Heart right ventricle (tissue), 16 donors: ENCODE data around the gene RCOR3. TPM values are rescaled to one million over a fixed set of nuclear protein-coding genes. Genes with fewer than 3 reads are reported as not detected.

ENCODE experiments used
- ATAC-seq, 8 donors: fragments of 200-7000 bp; cut with Tn5 transposase; one replicate each; pipeline ENCODE4 v1.9.1; 2020; ENCODE audit warnings: mild to moderate bottlenecking in 8 of 8, moderate library complexity in 8 of 8, moderate number of reproducible peaks in 1 of 8
- DNase-seq, 2 donors: peaks; one replicate each; pipeline ENCODE4 v3.0.0-alpha.2; 2020
- H3K27ac ChIP-seq, 10 donors: fragments of 200-600 bp; sonication (generic) in 2 of 10; one replicate each; pipeline versions ENCODE4 v1.5.0 to v1.8.0; 2020 to 2022; ENCODE audit warnings: mild to moderate bottlenecking in 3 of 10
- H3K27me3 ChIP-seq, 7 donors: fragments of 200-600 bp; one replicate each; pipeline ENCODE4 v1.8.0; 2021 to 2022; ENCODE audit warnings: mild to moderate bottlenecking in 2 of 7
- H3K36me3 ChIP-seq, 9 donors: fragments of 200-600 bp; sonication (generic) in 1 of 9; one replicate each; pipeline versions ENCODE4 v1.5.0 to v1.8.0; 2020 to 2022; ENCODE audit warnings: mild to moderate bottlenecking in 2 of 9
- H3K4me1 ChIP-seq, 9 donors: fragments of 200-600 bp; sonication (generic) in 1 of 9; one replicate each; pipeline versions ENCODE4 v1.5.0 to v1.8.0; 2020 to 2022; ENCODE audit warnings: mild to moderate bottlenecking in 4 of 9
- H3K4me3 ChIP-seq, 10 donors: fragments of 200-600 bp; sonication (generic) in 2 of 10; one replicate each; pipeline versions ENCODE4 v1.5.0 to v1.8.0; 2020 to 2022; ENCODE audit warnings: mild to moderate bottlenecking in 7 of 10, moderate library complexity in 2 of 10
- H3K9me3 ChIP-seq, 11 donors: fragments of 200-600 bp in 10 of 11; sonication (generic) in 2 of 11; one replicate each; pipeline versions ENCODE4 v1.5.0 to v1.8.0; 2013 to 2022; ENCODE audit warnings: mild to moderate bottlenecking in 2 of 11, control low read depth in 1 of 11, moderate library complexity in 1 of 11
- WGBS, 2 donors: extraction: QIAGEN DNeasy Blood & Tissue Kit; methylation state at CpG; one replicate each; pipeline ENCODE4 v1.1.7; 2013; ENCODE audit warnings: inconsistent platforms in 1 of 2; 5-methylcytosine and 5-hydroxymethylcytosine counted together
- intact Hi-C, 10 donors: fragments of 100-400 bp; cut with DNase I; formaldehyde crosslinking; loops; one replicate each; pipeline versions ENCODE4 v1.11.1 to v1.14.2; 2022
- polyA plus RNA-seq, 2 donors: library from polyadenylated mRNA; stranded (reverse); fragments of 200-250 nt; gene quantifications; one replicate each; pipeline ENCODE4 v1.2.3, GENCODE V29; 2013
- total RNA-seq, 10 donors: library from RNA; stranded (reverse); fragmentation: NEBNext Ultra II Directional in 3 of 10; extraction: Animal tissue kit (Norgen Biotek cat#: 25700) in 3 of 10; gene quantifications; one replicate each; pipeline versions ENCODE4 v1.2.1 to v1.2.4, GENCODE V29; 2021 to 2023
- TF ChIP-seq, protein P1 (sequence below), 9 donors: fragments of 200-600 bp; sonication (generic) in 2 of 9; IDR thresholded peaks; one replicate each; pipeline versions ENCODE4 v1.5.0 to v1.8.0; 2021 to 2022; ENCODE audit warnings: antibody characterized with exemption in 9 of 9, mild to moderate bottlenecking in 5 of 9, moderate library complexity in 1 of 9
- donor health status: Arrhythmogenic right ventricular cardiomyopathy.
- donor health status: ischemic (EF 13 %, LVEDD 7.1; RV severe dilation, severe dysfunction).
- donor health status: healthy with polysubstance abuse.
- donor health status: DM: no; HTN: yes; CAD: no.
- donor health status: DM: no; HTN: no; CAD: no.
- donor health status: ischemic (EF 25% LVEDD 6.9; RV normal size, moderate dysfunction).
- donor health status: ischemic (EF 25% LVEDD 5.7; RV mildly dilated, moderate dysfunction).
- donor health status: healthy.
- donor health status: DM: yes; HTN: yes; CAD: no.
- donor health status: Ischemic cardiomyopathy.
- donor health status: ischemic (EF 35%, LVEDD 5.7; RV mildly dilated, moderate dysfunction).
- donor health status: nonischemic (EF 11% LVEDD 7.7; RV severe dilation, severe dysfunction).
- donor health status: DM: yes; HTN: yes; CAD: no.
- donor health status: PGD.
- donor health status: ischemic (EF 29% LVEDD 5.4; RV normal size, mild dysfunction).
- donor health status: nonischemic (EF 23%, LVEDD 6.1; RV moderate dilation, normal function).

The RCOR3 gene
- total and polyA plus RNA-seq, 12 donors = 17.7 to 65.5 (median 50.1) TPM

GRCh38 chr1:211285196-211285595 is 26.0 kb downstream of the RCOR3 start:
- H3K4me1 ChIP-seq = peaks cover 0 to 20% (median 0%) of the 10 kb centered on the region in 9 donors
- intact Hi-C loops = no loop called here
- H3K36me3 ChIP-seq = peaks cover 0 to 97% (median 31%) of the 10 kb centered on the region in 9 donors
- H3K9me3 ChIP-seq = no peaks in the 10 kb centered on the region
- H3K27me3 ChIP-seq = no peaks in the 10 kb centered on the region
- no peak overlapping the region for H3K4me3 ChIP-seq
- DNase-seq (no peak), ATAC-seq (no peak)
- TF ChIP-seq, protein P1, sequence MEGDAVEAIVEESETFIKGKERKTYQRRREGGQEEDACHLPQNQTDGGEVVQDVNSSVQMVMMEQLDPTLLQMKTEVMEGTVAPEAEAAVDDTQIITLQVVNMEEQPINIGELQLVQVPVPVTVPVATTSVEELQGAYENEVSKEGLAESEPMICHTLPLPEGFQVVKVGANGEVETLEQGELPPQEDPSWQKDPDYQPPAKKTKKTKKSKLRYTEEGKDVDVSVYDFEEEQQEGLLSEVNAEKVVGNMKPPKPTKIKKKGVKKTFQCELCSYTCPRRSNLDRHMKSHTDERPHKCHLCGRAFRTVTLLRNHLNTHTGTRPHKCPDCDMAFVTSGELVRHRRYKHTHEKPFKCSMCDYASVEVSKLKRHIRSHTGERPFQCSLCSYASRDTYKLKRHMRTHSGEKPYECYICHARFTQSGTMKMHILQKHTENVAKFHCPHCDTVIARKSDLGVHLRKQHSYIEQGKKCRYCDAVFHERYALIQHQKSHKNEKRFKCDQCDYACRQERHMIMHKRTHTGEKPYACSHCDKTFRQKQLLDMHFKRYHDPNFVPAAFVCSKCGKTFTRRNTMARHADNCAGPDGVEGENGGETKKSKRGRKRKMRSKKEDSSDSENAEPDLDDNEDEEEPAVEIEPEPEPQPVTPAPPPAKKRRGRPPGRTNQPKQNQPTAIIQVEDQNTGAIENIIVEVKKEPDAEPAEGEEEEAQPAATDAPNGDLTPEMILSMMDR (IDR thresholded peaks at IDR 0.05) = no peak
- H3K27ac ChIP-seq = no peak overlapping the region
- 87 to 89% methylated on average over 4 of the region's 4 CpGs for WGBS, 2 donors

GRCh38 chr1:211287218-211287617 is 28.1 kb downstream of the RCOR3 start:
- TF ChIP-seq, protein P1 (IDR thresholded peaks at IDR 0.05) = no peak
- H3K9me3 ChIP-seq = no peaks in the 10 kb centered on the region
- H3K4me1 ChIP-seq = peaks cover 0 to 10% (median 0%) of the 10 kb centered on the region in 9 donors
- no peaks in the 10 kb centered on the region for H3K27me3 ChIP-seq
- 86 to 89% methylated on average over 3 of the region's 3 CpGs for WGBS, 2 donors
- no peak overlapping the region for H3K4me3 ChIP-seq
- DNase-seq = no peak
- peaks cover 0 to 97% (median 33%) of the 10 kb centered on the region in 9 donors for H3K36me3 ChIP-seq
- no peak overlapping the region for H3K27ac ChIP-seq
- intact Hi-C loops = no loop called here
- peak in 1 of 8 donors; percentile 47 for ATAC-seq

GRCh38 chr1:211292411-211292810 is 33.2 kb downstream of the RCOR3 start:
- H3K4me3 ChIP-seq = no peak overlapping the region
- WGBS, 2 donors = 95 to 97% methylated on average over 2 of the region's 2 CpGs
- intact Hi-C loops = no loop called here
- H3K27me3 ChIP-seq = no peaks in the 10 kb centered on the region
- peaks cover 0 to 97% (median 73%) of the 10 kb centered on the region in 9 donors for H3K36me3 ChIP-seq
- no peak overlapping the region for H3K27ac ChIP-seq
- ATAC-seq = no peak
- TF ChIP-seq, protein P1 (IDR thresholded peaks at IDR 0.05) = no peak
- DNase-seq = no peak
- H3K9me3 ChIP-seq = no peaks in the 10 kb centered on the region
- H3K4me1 ChIP-seq = peaks cover 0 to 3% (median 0%) of the 10 kb centered on the region in 9 donors

DNA sequence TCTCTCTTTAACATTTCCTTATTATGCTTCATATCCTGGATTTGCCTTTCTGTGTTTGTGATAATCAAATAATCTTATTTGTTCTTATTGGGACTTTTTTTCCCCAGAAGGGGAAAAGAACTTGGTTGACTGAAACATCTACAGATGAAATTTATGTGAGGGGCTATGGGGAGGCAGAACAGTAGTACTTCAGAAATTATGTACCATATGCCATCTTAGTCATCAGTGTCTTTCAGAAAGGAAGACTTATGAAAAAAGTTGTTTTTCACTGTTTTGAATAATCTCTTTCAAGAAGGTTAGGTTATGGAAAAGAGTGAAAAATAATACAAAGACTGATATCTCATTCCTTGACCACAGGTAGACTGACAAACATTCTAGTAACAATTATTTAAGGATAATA is 37.2 kb downstream of the RCOR3 start:
- ATAC-seq = no peak
- H3K4me1 ChIP-seq = no peaks in the 10 kb centered on the region
- H3K9me3 ChIP-seq = no peaks in the 10 kb centered on the region
- TF ChIP-seq, protein P1 (IDR thresholded peaks at IDR 0.05) = no peak
- peaks cover 0 to 100% (median 61%) of the 10 kb centered on the region in 9 donors for H3K36me3 ChIP-seq
- intact Hi-C loops = no loop called here
- H3K27ac ChIP-seq = no peak overlapping the region
- DNase-seq = no peak
- no peaks in the 10 kb centered on the region for H3K27me3 ChIP-seq
- H3K4me3 ChIP-seq = no peak overlapping the region
